ENCODE results near the gene CCDC85A.

DNA sequence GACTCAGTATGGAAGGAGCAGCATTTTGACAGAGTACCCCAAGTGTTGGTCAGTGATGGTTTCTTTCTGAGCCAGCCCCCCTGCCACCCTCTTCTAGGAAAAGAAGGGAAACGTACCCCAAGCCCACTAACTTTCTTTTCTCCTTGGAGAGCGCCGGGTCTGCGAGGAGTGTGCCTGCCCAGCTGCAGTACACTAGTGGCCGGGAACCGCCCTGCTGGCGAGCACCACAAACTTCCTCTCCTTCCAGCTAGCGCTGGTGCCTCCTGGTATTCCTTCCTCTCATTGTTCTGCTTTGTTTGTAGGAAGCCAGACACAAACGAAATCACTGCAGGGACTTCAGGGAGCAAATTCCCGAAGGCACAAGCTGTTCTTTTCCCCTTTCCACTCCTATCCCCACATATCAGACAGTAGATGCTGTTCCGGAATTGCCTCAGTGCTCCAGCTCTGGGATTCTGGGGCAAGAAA is 1.8 kb downstream of the CCDC85A start:
- TF ChIP-seq EZH2 (IDR thresholded peaks at IDR 0.05; ENCODE audit: borderline replicate concordance, insufficient read depth, low read length, poor library complexity, severe bottlenecking) (no peak), POLR2AphosphoS5 (IDR thresholded peaks at IDR 0.05) (no peak), TAF1 (IDR thresholded peaks at IDR 0.05; ENCODE audit: low read depth) (no peak), RAD21 (conservative IDR thresholded peaks at IDR 0.05) (peak; percentile 37), REST (IDR thresholded peaks at IDR 0.05; ENCODE audit: borderline replicate concordance) (peak; percentile 27)
- TF ChIP-seq, protein P1, sequence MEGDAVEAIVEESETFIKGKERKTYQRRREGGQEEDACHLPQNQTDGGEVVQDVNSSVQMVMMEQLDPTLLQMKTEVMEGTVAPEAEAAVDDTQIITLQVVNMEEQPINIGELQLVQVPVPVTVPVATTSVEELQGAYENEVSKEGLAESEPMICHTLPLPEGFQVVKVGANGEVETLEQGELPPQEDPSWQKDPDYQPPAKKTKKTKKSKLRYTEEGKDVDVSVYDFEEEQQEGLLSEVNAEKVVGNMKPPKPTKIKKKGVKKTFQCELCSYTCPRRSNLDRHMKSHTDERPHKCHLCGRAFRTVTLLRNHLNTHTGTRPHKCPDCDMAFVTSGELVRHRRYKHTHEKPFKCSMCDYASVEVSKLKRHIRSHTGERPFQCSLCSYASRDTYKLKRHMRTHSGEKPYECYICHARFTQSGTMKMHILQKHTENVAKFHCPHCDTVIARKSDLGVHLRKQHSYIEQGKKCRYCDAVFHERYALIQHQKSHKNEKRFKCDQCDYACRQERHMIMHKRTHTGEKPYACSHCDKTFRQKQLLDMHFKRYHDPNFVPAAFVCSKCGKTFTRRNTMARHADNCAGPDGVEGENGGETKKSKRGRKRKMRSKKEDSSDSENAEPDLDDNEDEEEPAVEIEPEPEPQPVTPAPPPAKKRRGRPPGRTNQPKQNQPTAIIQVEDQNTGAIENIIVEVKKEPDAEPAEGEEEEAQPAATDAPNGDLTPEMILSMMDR (IDR thresholded peaks at IDR 0.05; ENCODE audit: poor library complexity, severe bottlenecking), result peak; percentile 52
